Measurements from ENCODE around the gene GRIP2. TPM values are rescaled to one million over a fixed set of nuclear protein-coding genes. Genes with fewer than 3 reads are reported as not detected.

GRIP2 gene
- total and polyA plus RNA-seq, 2 of the 4 experiments (the other 2 are of a cell fraction), result 0.05 TPM; not detected in 1

- H3K18ac ChIP-seq (ENCODE audit: low read depth, low read length), result no peak overlapping the region
- no peak overlapping the region for H3K4me3 ChIP-seq (ENCODE audit: insufficient read depth, low read depth, low read length)
- H4K20me1 ChIP-seq (ENCODE audit: insufficient read depth, low read length), result no peaks in the 10 kb centered on the region
- no peak overlapping the region for H2BK120ac ChIP-seq (ENCODE audit: low read depth, low read length)
- H3K9ac ChIP-seq (ENCODE audit: low read depth, low read length), result no peak overlapping the region
- H3K9me1 ChIP-seq (ENCODE audit: insufficient read depth, low read length), result no peaks in the 10 kb centered on the region; the same call in 1 of the 2 replicates
- TF ChIP-seq USF2 (IDR thresholded peaks at IDR 0.05; ENCODE audit: low read depth, low read length) (no peak), RAD21 (IDR thresholded peaks at IDR 0.05; ENCODE audit: low read length) (no peak), CHD1 (IDR thresholded peaks at IDR 0.05; ENCODE audit: low read depth, low read length) (no peak), SMC3 (IDR thresholded peaks at IDR 0.05; ENCODE audit: low read depth, low read length) (no peak), POLR2A (IDR thresholded peaks at IDR 0.05; ENCODE audit: low read depth, low read length) (no peak), BHLHE40 (IDR thresholded peaks at IDR 0.05; ENCODE audit: low read depth, low read length) (no peak), NFE2L2 (IDR thresholded peaks at IDR 0.05; ENCODE audit: low read depth, low read length) (no peak), FOS (IDR thresholded peaks at IDR 0.05; ENCODE audit: low read depth, low read length) (no peak)
- CTCF ChIA-PET, result no interaction called here
- no peak for ATAC-seq (ENCODE audit: low read depth)
- no peak overlapping the region for H2BK15ac ChIP-seq (ENCODE audit: low read depth, low read length)
- no peak overlapping the region for H2BK20ac ChIP-seq (ENCODE audit: low read depth, low read length)
- no TSS peak for BruUV-seq (replicated peaks)
- no peak overlapping the region for H3K4me2 ChIP-seq (ENCODE audit: low read depth, low read length)
- no peak overlapping the region for H2BK5ac ChIP-seq (ENCODE audit: low read depth, low read length, poor library complexity, severe bottlenecking)
- intact Hi-C loops (cut with micrococcal nuclease) (no loop called here), in situ Hi-C loops (cut with MboI; ENCODE audit: low sequenced_read_pairs) (no loop called here), dilution Hi-C loops (cut with HindIII; ENCODE audit: low sequenced_read_pairs, unreplicated experiment) (no loop called here)
- H2AFZ ChIP-seq (replicated peaks; ENCODE audit: low read length, poor library complexity), result no peak overlapping the region
- H3K56ac ChIP-seq (ENCODE audit: extremely low read depth, insufficient read depth, low read length), result no peak overlapping the region
- H3K36me3 ChIP-seq (ENCODE audit: control insufficient read depth, insufficient read depth, low read length), result peaks cover 8% of the 10 kb centered on the region
- no peak overlapping the region for H2AK5ac ChIP-seq (ENCODE audit: low read depth, low read length)
- no peak overlapping the region for H3K27ac ChIP-seq (ENCODE audit: insufficient read depth, low read length)
- H3K9me3 ChIP-seq (ENCODE audit: control insufficient read depth, insufficient read depth, low read length), result no peaks in the 10 kb centered on the region
- H4K5ac ChIP-seq (ENCODE audit: low read depth, low read length), result no peak overlapping the region
- POLR2A ChIA-PET (ENCODE audit: unreplicated experiment), result no interaction called here
- no peaks in the 10 kb centered on the region for H3K79me1 ChIP-seq (ENCODE audit: low read depth in 1 of 2, low read length in 2 of 2)
- WGBS, 2 experiments (ENCODE audit: extremely low coverage in 2 of 2, insufficient read length in 1 of 2), result 75% methylated on average over 16 of the region's 31 CpGs; no CpG with 5 or more reads in 1 of the 2 experiments
- peaks cover 2% of the 10 kb centered on the region; the same call in 1 of the 2 replicates for H3K27me3 ChIP-seq (ENCODE audit: control insufficient read depth, insufficient read depth, low read length)
- H3K14ac ChIP-seq (replicated peaks; ENCODE audit: low read depth, low read length), result no peak overlapping the region
- peaks cover 3% of the 10 kb centered on the region; the same call in 1 of the 2 replicates for H3K4me1 ChIP-seq (ENCODE audit: control insufficient read depth, insufficient read depth, low read length)
- H4K91ac ChIP-seq (ENCODE audit: insufficient read depth, low read depth, low read length), result no peak overlapping the region
- no peak overlapping the region for H4K8ac ChIP-seq (ENCODE audit: low read depth in 2 of 2, low read length in 2 of 2)
- H3K23ac ChIP-seq (ENCODE audit: low read depth, low read length), result no peak overlapping the region
- no peak overlapping the region for H2AK9ac ChIP-seq (replicated peaks; ENCODE audit: low read depth, low read length, poor library complexity)
- no peak overlapping the region for H3K4ac ChIP-seq (ENCODE audit: low read depth, low read length)
- no peak for DNase-seq
Observed at GRCh38 chr3:14492948-14493881, 46.9 kb downstream of the GRIP2 start.

All from IMR-90 (cell line).